Body of pancreas (tissue), 4 donors: ENCODE measurements around the gene KCTD5.

Experiments
- POLR2A ChIP-seq, 3 donors: fragments of 450-650 bp; IDR thresholded peaks; one replicate each; pipeline ENCODE4 v1.6.1; 2016; ENCODE audit warnings: antibody characterized with exemption in 3 of 3, mild to moderate bottlenecking in 2 of 3
- TF ChIP-seq, protein P1 (sequence below), 7 experiments: fragments of 450-650 bp in 4 of 7; fragments of 200-600 bp in 3 of 7; sonication (generic) in 3 of 7; IDR thresholded peaks; one replicate each; pipeline ENCODE4 v1.5.1; 2016 to 2019; ENCODE audit warnings: antibody characterized with exemption in 7 of 7

DNA sequence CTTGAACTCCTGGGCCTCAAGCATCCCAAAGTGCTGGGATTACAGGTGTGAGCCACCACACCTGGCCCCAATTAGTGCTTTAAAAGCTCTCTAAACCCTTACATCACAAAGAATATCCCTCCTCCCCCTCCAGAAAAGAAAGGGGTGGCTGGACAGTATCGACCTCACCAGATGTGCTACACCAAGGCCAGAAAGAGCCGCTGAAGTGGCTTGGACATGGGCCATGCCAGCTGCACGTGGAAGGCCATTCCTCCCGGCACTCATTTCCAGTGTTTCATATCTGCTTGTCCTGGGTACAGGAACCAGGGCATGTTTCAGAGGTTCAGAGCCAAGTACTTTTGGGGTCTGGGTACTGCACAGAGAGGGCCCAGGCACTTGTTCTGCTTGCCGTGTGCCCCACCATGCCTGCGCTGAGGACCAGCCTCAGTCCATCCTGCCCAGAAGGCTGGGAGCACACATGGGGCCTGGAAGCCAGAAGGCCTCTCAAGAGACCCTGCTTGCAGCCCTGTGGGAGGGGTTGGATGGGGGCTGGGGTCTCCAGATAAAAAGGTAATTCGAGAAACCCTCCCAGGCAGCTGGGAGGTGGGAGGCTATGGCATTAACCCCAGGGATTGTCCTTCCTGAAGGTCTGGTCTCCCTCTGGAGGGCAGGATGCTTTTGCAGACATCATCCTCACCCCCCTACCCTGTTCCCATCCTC is 66.6 kb downstream of the KCTD5 start:
- TF ChIP-seq, protein P1, sequence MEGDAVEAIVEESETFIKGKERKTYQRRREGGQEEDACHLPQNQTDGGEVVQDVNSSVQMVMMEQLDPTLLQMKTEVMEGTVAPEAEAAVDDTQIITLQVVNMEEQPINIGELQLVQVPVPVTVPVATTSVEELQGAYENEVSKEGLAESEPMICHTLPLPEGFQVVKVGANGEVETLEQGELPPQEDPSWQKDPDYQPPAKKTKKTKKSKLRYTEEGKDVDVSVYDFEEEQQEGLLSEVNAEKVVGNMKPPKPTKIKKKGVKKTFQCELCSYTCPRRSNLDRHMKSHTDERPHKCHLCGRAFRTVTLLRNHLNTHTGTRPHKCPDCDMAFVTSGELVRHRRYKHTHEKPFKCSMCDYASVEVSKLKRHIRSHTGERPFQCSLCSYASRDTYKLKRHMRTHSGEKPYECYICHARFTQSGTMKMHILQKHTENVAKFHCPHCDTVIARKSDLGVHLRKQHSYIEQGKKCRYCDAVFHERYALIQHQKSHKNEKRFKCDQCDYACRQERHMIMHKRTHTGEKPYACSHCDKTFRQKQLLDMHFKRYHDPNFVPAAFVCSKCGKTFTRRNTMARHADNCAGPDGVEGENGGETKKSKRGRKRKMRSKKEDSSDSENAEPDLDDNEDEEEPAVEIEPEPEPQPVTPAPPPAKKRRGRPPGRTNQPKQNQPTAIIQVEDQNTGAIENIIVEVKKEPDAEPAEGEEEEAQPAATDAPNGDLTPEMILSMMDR (IDR thresholded peaks at IDR 0.05) = no peak
- no peak for TF ChIP-seq POLR2A (IDR thresholded peaks at IDR 0.05)
